Panc1 (cell line): ENCODE data around the gene MACF1.

Experiments used
- CTCF ChIP-seq: fragments of 450-650 bp; IDR thresholded peaks from 2 replicates; pipeline ENCODE4 v1.5.1; 2017; ENCODE audit warnings: mild to moderate bottlenecking
- REST ChIP-seq, 2 experiments: IDR thresholded peaks; 2 replicates each; pipeline ENCODE4 v1.6.1; 2011 to 2012; ENCODE audit warnings: low read depth in 2 of 2, control low read depth in 1 of 2, low read length in 1 of 2, mild to moderate bottlenecking in 1 of 2, moderate library complexity in 1 of 2; ENCODE audit not compliant: insufficient read depth in 1 of 2

- TF ChIP-seq CTCF (no peak), REST (IDR thresholded peaks at IDR 0.05; ENCODE audit: insufficient read depth in 1 of 2, low read depth in 2 of 2, low read length in 1 of 2) (no peak)
Measured at GRCh38 chr1:39205781-39206464, 1.4 kb downstream of the MACF1 start.
